ENCODE results near the gene TMCO4.

DNA sequence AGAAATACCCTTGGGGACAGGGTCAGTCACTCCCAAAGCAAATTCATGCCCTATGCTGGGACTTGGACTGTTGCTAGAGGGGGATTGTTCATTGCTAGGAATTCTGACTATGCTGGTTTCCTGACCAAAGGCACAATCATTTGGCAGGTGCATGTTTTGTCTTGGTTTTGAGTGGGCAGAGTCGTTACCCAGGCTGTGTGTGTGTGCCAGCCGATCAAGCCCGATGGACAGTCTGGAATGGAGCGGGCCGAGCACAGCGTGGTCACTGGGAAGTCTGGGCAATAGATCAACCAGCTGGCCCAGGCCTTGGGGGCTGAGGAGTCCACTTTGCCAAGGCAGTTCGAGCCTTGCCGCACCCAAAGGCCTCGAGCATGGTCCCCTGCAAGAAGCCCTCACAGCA, 74.1 kb downstream of the TMCO4 start:
- TF ChIP-seq POLR2A (IDR thresholded peaks at IDR 0.05) (no peak), CTCF (IDR thresholded peaks at IDR 0.05) (no peak)
